Metanephros (tissue), 1 donor: ENCODE data around the gene ZNF331. TPM values are rescaled to one million over a fixed set of nuclear protein-coding genes. Genes with fewer than 3 reads are reported as not detected.

Experiments
- total RNA-seq: library from RNA; depleted of rRNA; stranded (reverse); fragments of >200 nt; gene quantifications from one replicate; pipeline ENCODE4 v1.2.3, GENCODE V29; 2014

The ZNF331 gene
- 30.7 TPM for total RNA-seq

GRCh38 chr19:53537521-53538377 is at the start of gene ZNF331:
Gene ZNF331, plus strand, starts transcription at chr19:53538145. Its CDS starts 31,232 bp downstream, at chr19:53569377.

Other genes starting within 250 kb of the ZNF331 start
- gene ZNF845, start 204.4 kb upstream of the ZNF331 start, total RNA-seq: 8.2 TPM
- gene ZNF525, start 172.4 kb upstream of the ZNF331 start, total RNA-seq: 14.8 TPM
- 13.7 TPM for gene ZNF765, start 143.0 kb upstream of the ZNF331 start, total RNA-seq
- gene ZNF761, start 106.2 kb upstream of the ZNF331 start, total RNA-seq: 7.5 TPM
- gene ZNF813, start 70.4 kb upstream of the ZNF331 start, total RNA-seq: 5.5 TPM
- gene DPRX, start 93.9 kb downstream of the ZNF331 start, total RNA-seq: not detected